ENCODE results near the gene PRDM5.

PRDM5 gene

DNA sequence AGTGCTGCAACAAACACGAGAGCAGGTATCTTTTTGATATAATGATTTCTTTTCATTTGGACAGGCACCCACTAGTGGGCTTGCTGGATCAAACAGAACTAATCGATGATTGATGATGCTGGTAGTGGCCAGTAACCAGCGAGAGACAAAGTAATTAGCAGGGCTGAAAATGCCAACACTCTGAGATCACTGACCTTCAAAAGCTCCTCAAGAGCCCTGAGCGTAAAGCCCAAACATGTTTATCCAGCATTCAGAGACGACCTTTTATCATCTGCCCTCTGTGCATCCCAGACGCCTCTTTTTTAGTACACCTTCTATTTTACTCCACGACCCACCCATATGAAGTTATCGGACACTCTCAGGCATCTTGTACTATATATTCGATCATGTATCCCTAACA is 186.2 kb downstream of the PRDM5 start:
- no peak for DNase-seq (ENCODE audit: extremely low spot score)

DNA sequence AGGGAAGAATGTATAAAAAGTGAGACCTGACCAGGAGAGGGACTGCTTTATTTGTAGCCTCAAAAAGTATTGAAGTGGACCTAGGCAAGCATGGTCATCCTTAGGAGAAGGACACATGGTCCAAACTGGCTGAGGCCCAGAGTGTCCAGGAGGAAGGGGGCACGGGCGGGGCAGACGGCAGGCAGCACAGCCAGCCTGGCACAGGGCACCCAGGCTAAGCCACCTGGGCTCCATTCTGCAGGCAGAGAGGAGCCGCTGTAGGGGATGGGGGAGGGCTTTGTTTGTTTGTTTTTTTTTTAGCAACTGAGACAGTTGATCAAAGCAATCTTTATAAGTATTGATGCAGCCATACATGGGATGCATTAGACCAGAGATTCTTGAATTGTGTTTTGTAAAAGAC is 188.6 kb downstream of the PRDM5 start:
- ChIA-PET CTCF (no interaction called here), POLR2A (no interaction called here)
- no peak for DNase-seq (ENCODE audit: extremely low spot score)
- TF ChIP-seq ELF4 (IDR thresholded peaks at IDR 0.05), result no peak
- TF ChIP-seq FOXM1 (IDR thresholded peaks at IDR 0.05; ENCODE audit: borderline replicate concordance), result no peak

More for the DNA sequence above, 186.2 kb downstream of the PRDM5 start:
- POLR2A ChIA-PET, result no interaction called here
- CTCF ChIA-PET, result no interaction called here
- TF ChIP-seq HDGF (IDR thresholded peaks at IDR 0.05; ENCODE audit: borderline replicate concordance) (no peak), CTBP1 (IDR thresholded peaks at IDR 0.05; ENCODE audit: borderline replicate concordance) (no peak), BHLHE40 (IDR thresholded peaks at IDR 0.05; ENCODE audit: borderline replicate concordance) (no peak), FOXA1 (IDR thresholded peaks at IDR 0.05) (no peak), FOXK2 (IDR thresholded peaks at IDR 0.05) (no peak), LEF1 (IDR thresholded peaks at IDR 0.05; ENCODE audit: borderline replicate concordance) (no peak), ARNT (IDR thresholded peaks at IDR 0.05) (no peak), ZNF384 (IDR thresholded peaks at IDR 0.05) (no peak), SUZ12 (IDR thresholded peaks at IDR 0.05) (no peak), L3MBTL2 (conservative IDR thresholded peaks at IDR 0.05) (no peak), FOXM1 (IDR thresholded peaks at IDR 0.05; ENCODE audit: borderline replicate concordance) (no peak), ELF4 (IDR thresholded peaks at IDR 0.05) (no peak), TARDBP (IDR thresholded peaks at IDR 0.05) (no peak), NFRKB (IDR thresholded peaks at IDR 0.05) (no peak), SP1 (IDR thresholded peaks at IDR 0.05) (no peak)

DNA sequence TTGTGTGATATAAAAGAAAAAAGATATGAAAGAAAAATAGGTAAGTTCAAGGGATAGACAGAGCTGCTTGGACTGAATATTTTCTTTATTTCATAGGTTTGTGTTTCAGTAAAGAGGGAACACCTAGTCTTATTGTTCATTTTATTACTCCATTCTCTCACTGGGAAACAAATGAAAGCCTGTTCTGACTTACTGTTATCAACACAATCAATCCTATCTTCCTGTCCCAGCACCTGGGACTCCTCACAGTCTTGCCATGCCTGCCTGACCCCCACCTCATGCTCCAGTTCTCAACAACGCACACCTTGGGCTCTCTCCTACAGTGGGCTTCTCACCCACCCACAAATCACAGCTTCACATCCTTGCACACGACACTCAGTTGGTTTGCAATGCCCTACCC is 189.5 kb downstream of the PRDM5 start:
- no peak for DNase-seq (ENCODE audit: extremely low spot score)
- ChIA-PET POLR2A (no interaction called here), CTCF (no interaction called here)
- TF ChIP-seq FOXA1 (IDR thresholded peaks at IDR 0.05), result no peak
- no peak for TF ChIP-seq LEF1 (IDR thresholded peaks at IDR 0.05; ENCODE audit: borderline replicate concordance)
- no peak for TF ChIP-seq HDGF (IDR thresholded peaks at IDR 0.05; ENCODE audit: borderline replicate concordance)
- no peak for TF ChIP-seq PKNOX1 (IDR thresholded peaks at IDR 0.05)
- no peak for TF ChIP-seq CTBP1 (IDR thresholded peaks at IDR 0.05; ENCODE audit: borderline replicate concordance)
- no peak for TF ChIP-seq BHLHE40 (IDR thresholded peaks at IDR 0.05; ENCODE audit: borderline replicate concordance)
- no peak for TF ChIP-seq FOXK2 (IDR thresholded peaks at IDR 0.05)
- no peak for TF ChIP-seq ELF4 (IDR thresholded peaks at IDR 0.05)
- TF ChIP-seq FOXM1 (IDR thresholded peaks at IDR 0.05; ENCODE audit: borderline replicate concordance), result no peak
- TF ChIP-seq ARNT (IDR thresholded peaks at IDR 0.05), result no peak
- TF ChIP-seq TARDBP (IDR thresholded peaks at IDR 0.05), result no peak
- TF ChIP-seq ZNF384 (IDR thresholded peaks at IDR 0.05), result no peak
- TF ChIP-seq NFRKB (IDR thresholded peaks at IDR 0.05), result no peak
- TF ChIP-seq SUZ12 (IDR thresholded peaks at IDR 0.05), result no peak
- TF ChIP-seq L3MBTL2 (conservative IDR thresholded peaks at IDR 0.05), result no peak
- no peak for TF ChIP-seq SP1 (IDR thresholded peaks at IDR 0.05)

GRCh38 chr4:120731561-120731960 is 191.0 kb downstream of the PRDM5 start:
- DNase-seq (ENCODE audit: extremely low spot score), result no peak
- no peak for TF ChIP-seq L3MBTL2 (conservative IDR thresholded peaks at IDR 0.05)
- TF ChIP-seq BHLHE40 (IDR thresholded peaks at IDR 0.05; ENCODE audit: borderline replicate concordance), result no peak
- no peak for TF ChIP-seq FOXA1 (IDR thresholded peaks at IDR 0.05)
- TF ChIP-seq ZNF384 (IDR thresholded peaks at IDR 0.05), result no peak
- no peak for TF ChIP-seq HDGF (IDR thresholded peaks at IDR 0.05; ENCODE audit: borderline replicate concordance)
- TF ChIP-seq LEF1 (IDR thresholded peaks at IDR 0.05; ENCODE audit: borderline replicate concordance), result no peak
- TF ChIP-seq NFRKB (IDR thresholded peaks at IDR 0.05), result no peak
- TF ChIP-seq PKNOX1 (IDR thresholded peaks at IDR 0.05), result no peak
- no peak for TF ChIP-seq SP1 (IDR thresholded peaks at IDR 0.05)
- TF ChIP-seq TARDBP (IDR thresholded peaks at IDR 0.05), result no peak
- POLR2A ChIA-PET, result no interaction called here
- CTCF ChIA-PET, result interaction anchor here (0.6 kb wide), 1 partner anchor 82 kb away, joined by 5 read pairs; no protein-coding TSS in a partner anchor

- POLR2A ChIA-PET, result no interaction called here
- no peak for DNase-seq (ENCODE audit: extremely low spot score)
- CTCF ChIA-PET, result no interaction called here
- TF ChIP-seq SUZ12 (IDR thresholded peaks at IDR 0.05) (no peak), TARDBP (IDR thresholded peaks at IDR 0.05) (no peak), ZNF384 (IDR thresholded peaks at IDR 0.05) (no peak), PKNOX1 (IDR thresholded peaks at IDR 0.05) (no peak), L3MBTL2 (conservative IDR thresholded peaks at IDR 0.05) (no peak), FOXK2 (IDR thresholded peaks at IDR 0.05) (no peak), ELF4 (IDR thresholded peaks at IDR 0.05) (no peak), FOXM1 (IDR thresholded peaks at IDR 0.05; ENCODE audit: borderline replicate concordance) (no peak), SP1 (IDR thresholded peaks at IDR 0.05) (no peak), NFRKB (IDR thresholded peaks at IDR 0.05) (no peak), LEF1 (IDR thresholded peaks at IDR 0.05; ENCODE audit: borderline replicate concordance) (no peak), CTBP1 (IDR thresholded peaks at IDR 0.05; ENCODE audit: borderline replicate concordance) (no peak), HDGF (IDR thresholded peaks at IDR 0.05; ENCODE audit: borderline replicate concordance) (no peak), FOXA1 (IDR thresholded peaks at IDR 0.05) (no peak), ARNT (IDR thresholded peaks at IDR 0.05) (no peak), BHLHE40 (IDR thresholded peaks at IDR 0.05; ENCODE audit: borderline replicate concordance) (no peak)
Observed at GRCh38 chr4:120730777-120731320, 191.7 kb downstream of the PRDM5 start.

- CTCF ChIA-PET, result no interaction called here
- TF ChIP-seq LEF1 (IDR thresholded peaks at IDR 0.05; ENCODE audit: borderline replicate concordance) (no peak), FOXK2 (IDR thresholded peaks at IDR 0.05) (no peak)
- POLR2A ChIA-PET, result no interaction called here
- no peak for DNase-seq (ENCODE audit: extremely low spot score)
Observed at GRCh38 chr4:120728892-120729675, 193.4 kb downstream of the PRDM5 start.
